HG03139 (cell line): ENCODE measurements around the gene NUP133.
"Not testable (repeated sequence)": the region's sequence is repeated elsewhere in the genome, so short reads cannot be mapped to it uniquely, and the experiment has no call there.

ENCODE experiments used
- ATAC-seq: cut with Tn5 transposase; IDR thresholded peaks from one replicate; pipeline ENCODE4 v1.9.1; 2021; ENCODE audit not compliant: unreplicated experiment

The NUP133 gene

DNA sequence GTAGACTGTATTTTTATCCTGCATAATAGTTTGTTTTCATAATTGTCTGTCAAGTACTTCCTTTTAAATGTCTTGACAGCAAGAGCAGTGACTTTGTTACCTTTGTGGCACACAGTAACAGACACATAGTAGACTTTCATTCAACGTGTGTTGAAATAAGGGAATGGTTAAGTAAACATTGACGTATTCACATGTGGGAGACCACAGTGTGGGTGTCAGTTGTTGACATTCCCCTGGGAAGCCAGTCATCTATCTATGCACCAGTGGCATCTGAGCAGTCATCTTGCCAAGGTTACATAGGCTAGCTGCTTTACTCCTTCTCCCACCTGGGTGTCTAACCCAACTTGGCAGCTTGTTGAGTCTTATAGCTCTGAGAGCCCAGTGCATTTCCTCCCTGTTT, 1.4 kb upstream of the NUP133 start:
- ATAC-seq = no peak

DNA sequence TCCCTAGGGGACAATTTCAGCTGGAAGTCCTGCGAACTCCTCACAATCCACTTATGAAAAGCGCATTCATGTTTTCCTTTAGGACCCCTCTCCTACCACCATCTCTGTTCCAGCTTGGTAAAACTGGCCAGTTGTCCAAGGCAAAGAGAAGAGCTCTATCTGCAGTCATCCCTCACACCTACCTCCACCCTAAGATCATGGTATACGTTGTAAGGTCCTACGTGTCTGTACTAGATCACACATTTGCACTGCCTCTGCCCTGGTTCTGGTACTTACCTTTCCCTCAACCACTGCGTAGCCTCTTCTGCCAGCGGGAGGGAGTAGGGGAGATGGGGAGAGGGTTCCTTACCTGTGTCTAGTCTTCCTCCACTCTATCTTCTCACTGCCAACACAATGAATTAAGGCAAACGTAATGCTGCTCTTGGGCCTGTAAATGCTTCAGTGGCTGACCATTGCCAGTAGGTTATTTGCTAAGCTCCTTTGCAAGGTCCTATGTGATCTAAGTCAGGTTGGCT, 739 bp upstream of the NUP133 start:
- ATAC-seq = peak; percentile 6

DNA sequence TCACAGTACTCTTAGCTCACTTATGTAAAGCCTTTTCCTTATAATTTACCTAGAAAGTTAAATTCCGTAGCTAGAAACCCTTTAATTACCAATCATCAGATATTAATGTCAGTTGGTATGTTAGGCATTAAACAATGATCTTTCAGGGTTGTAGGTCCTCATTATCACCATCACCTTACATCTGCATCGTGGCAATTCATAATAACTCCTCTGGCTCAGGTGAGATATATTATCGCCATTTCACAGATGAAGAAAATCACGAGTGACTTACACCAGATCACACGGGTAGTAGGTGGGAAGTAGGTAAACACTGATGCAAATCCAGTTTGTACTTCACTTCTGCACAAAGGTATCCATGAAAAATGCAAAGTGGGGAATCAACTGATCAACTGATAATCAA, 639 bp downstream of the NUP133 start:
- ATAC-seq = no peak

DNA sequence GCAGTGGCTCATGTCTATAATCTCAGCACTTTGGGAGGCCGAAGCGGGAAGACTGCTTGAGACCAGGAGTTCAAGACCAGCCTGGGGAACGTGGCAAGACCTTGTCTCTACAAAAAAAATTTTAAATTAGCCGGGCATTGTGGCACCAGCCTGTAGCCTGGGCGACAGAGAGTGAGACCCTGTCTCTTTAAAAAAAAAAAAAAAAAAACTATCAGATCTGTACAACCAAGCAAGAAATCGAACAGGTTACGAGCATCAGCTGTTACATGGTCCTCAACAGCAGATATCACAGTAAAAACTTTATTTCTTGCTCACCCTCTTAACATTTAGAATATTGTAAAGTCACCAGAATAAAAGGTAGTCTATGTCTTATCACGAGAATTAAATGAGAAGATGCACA, 1.5 kb downstream of the NUP133 start:
- no peak for ATAC-seq

DNA sequence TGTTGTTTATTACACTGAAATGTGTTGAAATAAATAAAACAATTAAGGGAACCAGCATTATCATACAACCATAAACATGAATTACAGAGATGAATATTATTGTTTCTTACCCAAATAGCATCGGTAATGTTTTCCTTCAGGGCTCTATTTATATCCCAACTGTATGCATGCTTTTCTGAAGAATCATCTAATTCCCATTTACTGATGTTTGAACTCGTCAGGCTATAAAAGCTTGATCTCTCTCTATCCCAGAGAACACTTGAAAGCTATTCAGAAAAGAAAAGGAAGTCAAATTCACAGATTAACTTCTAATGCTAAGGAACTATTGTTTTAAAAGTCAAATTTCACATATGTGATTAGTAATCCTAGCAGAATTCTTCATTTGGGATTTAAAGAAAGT, 12.4 kb downstream of the NUP133 start:
- no peak for ATAC-seq

DNA sequence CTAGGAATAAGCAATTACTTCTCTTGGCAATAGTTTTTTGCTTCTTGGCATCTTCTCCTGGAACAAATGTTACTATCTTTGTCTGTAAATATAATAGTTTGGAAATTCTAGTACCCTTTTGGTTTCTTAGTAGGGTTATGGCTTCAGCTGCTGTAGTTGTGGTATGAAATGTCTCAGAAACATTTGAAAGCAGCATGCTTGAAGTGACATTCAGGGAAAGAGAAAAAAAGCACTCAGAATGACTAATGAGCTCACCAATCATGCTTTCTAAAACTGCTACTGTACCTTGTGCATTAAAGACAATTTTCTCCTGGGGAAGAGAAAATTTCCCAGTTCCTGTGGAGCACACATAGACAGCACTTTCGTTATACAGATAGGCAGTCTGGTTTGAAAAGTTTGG, 21.0 kb downstream of the NUP133 start:
- ATAC-seq = no peak

DNA sequence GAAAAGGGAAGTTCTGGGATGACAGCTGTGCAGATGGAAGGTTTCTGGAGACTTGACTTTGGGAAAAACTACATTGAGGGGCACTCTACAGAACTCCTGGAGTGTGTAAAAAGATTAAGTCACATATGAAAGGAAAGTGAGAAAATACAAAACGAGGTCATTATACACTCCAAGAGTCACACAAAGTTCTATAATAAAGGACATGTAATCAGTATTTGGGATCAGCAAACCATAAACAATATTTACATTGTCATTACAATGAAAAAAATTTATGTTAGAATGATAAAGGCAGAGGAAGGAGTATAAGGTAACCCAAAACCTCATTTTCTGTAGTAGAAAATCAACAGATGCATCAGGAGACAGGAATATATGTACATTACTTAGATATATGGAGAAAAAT, 22.8 kb downstream of the NUP133 start:
- no peak for ATAC-seq

DNA sequence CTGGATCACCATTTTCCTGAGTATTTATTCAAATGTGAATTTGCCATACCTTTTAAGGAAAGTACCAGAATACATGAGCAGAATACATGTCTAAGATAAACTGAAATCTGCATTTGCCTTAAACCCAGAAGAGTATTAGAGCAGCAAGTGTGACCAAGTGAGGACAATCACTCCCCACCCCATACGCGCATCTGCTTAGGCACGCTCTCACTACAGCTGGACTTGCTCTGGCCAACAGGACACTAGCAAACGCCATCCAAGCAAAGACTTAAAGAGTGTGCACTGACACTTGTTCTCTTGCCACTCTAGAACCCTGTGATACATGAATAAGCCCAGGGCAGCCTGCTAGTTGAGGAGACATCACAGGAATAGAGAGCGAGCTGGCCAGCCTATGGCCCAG, 25.6 kb downstream of the NUP133 start:
- no peak for ATAC-seq

DNA sequence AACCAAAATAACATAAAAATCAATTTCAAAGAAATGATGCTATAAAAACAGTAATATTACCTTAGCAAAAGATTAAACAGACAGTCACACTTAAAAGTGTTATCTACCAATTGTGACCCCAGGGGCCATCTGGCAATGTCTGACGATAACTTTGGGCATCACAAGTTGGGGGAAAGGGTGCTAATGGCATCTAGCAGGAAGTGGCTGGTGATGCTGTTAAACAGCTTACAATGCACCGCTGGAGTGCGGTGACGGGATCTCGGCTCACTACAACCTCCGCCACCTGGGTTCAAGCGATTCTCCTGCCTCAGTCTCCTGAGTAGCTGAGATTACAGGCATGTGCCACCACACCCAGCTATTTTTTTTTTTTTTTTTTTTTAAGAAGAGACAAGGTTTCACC, 27.6 kb downstream of the NUP133 start:
- no peak for ATAC-seq

DNA sequence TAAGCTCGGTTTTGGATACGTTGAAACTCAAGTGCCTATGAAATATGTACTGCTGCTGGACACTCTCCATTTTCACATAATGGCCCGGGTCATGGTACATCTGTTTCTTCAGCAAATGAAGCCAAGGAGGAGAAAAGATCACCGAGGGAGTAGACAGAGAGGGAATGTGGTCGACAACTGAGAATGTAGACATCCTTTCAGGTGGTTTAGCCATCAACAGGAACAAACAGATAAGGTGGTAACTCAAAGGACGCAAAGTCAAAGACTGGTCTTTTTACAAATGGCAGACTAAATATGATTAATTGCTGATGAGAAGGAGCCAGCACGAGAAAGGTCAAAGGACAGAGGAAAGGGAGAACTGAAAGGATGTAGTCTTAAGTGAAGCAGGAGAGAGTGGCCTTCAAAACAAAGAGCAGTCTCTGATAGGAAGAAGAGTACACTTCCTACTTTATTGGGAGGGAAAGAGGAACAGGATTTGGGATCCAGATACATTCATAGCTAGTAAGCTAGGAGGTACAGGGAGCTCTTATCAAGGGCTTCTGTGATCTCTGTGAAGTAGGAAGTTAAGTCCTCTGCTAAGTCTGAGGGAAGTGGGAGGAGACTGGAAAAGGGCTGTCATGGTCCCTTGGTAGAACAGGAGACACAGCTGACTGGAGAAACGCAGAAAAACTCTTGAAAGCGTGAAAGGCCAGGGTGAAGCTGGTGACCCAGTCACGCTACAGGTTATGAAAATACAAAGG, 28.3 kb downstream of the NUP133 start:
- peak; percentile 72 for ATAC-seq

DNA sequence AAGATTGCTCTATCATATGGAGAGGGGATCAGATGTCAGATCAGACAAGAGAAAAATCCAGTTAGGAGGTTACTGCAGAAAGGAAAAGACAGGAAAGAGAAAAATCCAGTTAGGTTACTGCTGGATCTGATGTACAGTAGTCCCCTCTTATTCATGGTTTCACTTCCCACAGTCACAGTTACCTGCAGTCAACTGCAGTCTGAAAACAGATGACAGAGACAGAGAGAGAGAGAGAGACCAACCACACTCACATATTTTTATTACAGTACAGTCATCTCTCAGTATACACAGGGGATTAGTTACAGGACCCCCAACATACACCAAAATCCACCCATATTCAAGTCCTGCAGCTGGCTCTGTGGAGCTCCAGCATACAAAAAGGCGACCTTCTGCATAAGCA, 29.3 kb downstream of the NUP133 start:
- ATAC-seq = peak; percentile 66

DNA sequence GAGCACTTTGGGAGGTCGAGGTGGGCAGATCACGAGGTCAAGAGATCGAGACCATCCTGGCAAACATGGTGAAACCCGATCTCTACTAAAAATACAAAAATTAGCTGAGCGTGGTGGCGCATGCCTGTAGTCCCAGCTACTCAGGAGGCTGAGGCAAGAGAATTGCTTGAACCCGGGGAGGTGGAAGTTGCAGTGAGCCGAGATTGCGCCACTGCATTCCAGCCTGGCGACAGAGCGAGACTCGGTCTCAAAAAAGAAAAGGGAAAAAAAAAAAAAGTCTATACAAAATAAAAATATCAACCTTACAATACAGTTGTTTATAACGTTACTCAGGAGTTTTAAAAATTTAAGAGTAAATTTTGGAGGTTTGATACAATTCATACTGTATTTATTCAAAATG, 32.3 kb downstream of the NUP133 start:
- not testable (repeated sequence) for ATAC-seq

DNA sequence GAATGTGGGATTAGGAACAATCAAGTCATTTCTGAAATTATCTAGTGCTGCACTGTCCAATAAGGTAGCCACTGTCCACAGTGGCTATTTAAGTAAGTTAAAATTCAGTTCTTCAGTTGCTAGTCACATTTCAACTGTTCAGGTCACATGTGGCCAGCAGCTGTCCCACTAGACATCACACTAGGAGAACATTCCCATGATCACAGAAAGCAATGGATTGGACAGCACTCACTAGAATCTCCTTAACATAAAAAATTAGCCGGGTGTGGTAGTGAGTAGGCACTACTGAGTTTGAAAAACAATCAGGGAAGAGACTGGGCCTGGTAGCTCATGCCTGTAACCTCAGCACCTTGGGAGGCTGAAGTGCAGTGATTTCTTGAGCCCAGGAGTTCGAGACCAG, 33.6 kb downstream of the NUP133 start:
- no peak for ATAC-seq

DNA sequence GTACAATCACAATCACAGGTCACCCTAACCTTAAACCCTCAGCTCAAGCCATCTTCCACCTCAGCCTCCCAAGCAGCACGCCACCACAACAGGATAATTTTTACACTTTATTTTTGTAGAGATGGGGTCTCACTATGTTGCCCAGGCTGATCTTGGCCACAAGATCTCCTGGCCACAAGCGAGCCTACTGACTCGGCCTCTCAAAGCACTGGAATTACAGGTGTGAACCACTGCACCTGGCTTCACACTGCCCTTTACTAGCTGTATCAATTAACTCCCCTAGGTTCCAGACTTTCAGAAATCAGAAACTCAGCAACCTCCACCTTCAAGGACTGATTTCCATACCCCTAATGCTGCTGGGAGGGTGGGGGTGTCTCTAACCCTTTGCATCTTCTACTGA, 37.0 kb downstream of the NUP133 start:
- no peak for ATAC-seq

DNA sequence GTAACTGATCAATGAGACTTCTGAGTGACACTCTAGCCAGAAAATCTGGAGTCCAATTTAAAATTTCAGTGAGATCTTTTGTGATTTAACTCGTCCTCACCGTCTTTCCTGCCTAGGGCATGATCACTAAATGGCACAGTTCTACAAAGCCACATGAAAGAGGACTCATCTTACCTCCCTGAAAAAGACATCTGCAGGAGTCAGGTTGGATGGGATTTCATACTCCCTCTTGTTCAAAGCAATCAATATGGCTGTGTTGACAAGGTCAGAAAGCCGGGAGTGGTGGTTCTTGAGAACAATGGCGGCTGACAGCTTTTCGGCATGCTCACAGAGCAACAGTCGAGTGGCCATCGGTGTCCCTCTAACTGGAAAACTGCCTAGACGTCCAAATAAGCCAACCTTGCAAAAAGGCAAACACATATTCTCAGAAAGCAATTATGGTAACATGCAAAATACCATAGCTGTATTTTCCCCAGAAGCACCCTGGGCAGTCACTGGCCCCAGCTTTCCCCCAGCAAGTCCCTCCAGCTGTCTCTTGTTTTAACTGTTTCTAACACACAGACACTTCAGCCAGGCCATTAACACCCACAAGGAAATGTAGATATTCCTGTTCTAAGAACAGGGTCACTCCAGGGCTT, 37.6 kb downstream of the NUP133 start:
- no peak for ATAC-seq

DNA sequence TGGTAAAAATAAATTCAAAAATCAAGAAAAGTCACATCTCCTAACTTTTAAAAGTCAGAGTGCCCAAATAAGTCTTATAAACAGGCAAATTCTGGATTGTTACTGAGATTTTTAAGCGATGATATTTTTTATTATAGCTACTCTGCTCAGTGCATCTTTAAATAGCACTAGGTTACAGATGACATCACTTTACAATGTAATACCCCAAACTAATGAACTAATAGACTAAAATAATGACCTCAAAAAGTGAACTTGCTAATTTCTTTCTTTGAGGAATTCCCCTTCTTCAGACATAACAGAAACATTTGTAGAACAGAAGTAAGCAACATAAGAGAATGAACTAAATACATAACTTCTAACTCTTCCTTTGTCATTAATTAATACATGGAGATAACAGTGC, 41.3 kb downstream of the NUP133 start:
- no peak for ATAC-seq

DNA sequence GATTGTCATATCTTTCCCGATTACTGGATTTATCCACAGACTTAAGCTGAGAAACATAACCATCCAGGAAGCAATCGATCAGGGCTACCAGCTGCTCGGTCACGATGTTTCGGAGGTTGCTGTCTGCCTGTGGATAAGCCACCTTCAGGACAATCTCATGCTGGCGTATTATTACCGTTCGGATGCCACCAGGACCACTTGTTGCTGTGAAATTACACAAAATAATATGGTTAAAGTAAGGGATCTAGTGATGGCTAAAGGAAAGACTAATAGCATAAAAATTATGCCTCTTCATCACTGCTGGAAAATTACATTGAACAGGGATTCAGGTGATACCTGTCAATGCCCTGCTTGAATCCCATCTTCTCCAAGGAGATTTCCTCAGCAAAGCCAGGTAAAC, 43.5 kb downstream of the NUP133 start:
- ATAC-seq = no peak

DNA sequence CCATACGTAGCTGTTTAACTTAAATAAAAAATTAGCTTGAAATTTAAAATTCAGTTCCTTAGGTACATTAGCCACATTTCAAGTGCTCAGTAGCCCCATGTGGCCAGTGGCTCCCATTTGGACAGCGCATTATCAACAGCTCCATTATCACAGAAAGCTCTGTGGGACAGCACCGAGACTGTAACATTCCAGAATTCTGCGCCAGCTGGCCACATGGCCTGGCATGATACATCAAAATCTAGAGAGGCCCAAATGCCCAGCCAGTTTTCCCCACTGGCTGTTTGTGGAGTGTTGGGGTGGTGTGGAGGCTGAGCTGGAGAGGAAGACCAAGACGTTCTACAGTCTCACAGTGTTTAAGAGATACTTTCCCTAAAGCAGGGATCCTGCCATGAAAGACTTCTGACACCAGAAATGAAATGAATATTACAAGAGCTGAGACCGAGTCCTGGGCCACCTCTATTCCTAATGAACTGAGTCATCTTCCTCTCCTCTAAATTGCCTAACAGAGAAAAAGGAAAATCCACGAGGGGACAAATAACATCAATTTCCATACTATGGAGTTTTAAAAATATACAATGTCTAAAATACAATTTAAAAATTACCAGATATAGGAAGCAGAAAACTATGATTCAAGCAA, 47.0 kb downstream of the NUP133 start:
- ATAC-seq = no peak

DNA sequence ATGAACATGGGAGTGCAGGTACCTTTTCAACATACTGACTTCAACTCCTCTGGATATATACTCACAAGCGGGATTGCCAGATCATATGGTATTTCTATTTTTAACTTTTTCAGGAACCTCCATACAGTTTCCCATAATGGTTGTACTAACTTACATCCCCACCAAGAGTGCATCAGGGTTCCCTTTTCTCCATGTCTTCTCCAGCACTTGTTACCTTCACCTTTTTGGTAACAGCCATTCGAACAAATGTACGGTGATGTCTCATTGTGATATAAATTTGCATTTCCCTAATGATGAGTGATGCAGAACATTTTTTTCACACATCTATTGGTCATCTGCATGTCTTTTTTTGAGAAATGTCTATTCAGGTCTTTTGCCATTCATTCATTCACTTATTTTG, 48.3 kb downstream of the NUP133 start:
- no peak for ATAC-seq

DNA sequence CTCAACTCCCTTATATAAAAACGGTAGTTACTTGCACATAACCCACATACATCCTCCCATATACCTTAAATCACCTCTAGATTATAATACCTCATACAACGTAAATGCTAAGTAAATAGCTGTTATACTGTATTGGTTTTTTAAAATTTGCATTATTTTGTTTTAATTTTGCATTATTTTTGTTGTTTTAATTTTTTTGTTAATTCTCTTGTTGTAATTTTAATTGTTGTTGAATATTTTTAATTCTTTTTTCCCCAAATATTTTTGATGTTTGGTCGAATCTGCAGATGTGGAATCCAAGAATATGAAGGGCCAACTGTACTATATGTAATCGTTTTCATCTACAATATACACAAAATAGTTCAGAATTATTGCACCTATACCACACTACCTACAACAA, 50.7 kb downstream of the NUP133 start:
- ATAC-seq = no peak

DNA sequence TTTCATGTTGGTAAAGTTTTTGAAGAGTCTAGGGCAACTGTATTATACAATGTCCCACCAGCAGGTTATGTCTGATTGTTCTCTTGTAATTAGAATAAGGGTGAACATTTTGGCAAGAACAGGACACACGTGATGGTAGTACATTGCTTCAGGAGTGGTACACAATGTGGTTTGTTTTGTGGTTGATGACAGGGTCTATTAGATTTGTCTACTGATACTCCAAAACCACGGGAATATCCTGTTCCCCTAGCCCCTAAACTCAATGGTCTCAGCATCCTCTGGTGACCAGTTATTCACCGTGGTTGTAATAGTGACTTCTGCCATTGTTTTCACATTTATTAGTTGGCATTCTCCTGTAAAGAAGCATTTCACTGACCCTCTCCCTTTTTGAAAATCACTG, 52.1 kb downstream of the NUP133 start:
- ATAC-seq = no peak

DNA sequence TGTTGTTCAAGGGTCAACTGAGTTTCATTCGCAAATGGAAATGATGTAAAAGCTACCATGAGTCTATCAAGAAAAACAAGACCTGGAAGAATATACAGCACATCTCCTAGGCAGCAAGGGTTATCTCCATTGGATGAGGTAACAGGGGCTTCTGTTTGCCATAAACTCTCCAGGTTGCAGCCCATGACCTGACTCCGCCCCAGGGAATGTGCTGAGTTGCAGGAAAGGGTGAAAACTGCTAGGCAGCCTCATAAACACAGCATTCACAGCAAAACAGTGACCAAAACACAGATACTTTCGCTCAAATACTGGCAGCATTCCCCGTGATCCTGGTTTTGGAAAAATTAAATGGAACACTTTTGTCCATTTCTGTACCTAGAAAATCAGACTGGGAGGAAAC, 54.1 kb downstream of the NUP133 start:
- no peak for ATAC-seq
